GM19099 (cell line): ENCODE measurements around the gene NAIF1.

Experiments used
- POLR2A ChIP-seq: IDR thresholded peaks from 3 replicates; pipeline ENCODE4 v1.6.1; 2011; ENCODE audit warnings: low read depth; ENCODE audit not compliant: insufficient read length; ENCODE audit errors: extremely low read depth

Gene NAIF1

GRCh38 chr9:128026255-128026772 lies 40.8 kb downstream of the NAIF1 start:
- no peak for TF ChIP-seq POLR2A

GRCh38 chr9:128025736-128026135 lies 41.4 kb downstream of the NAIF1 start:
- TF ChIP-seq POLR2A: no peak

- no peak for TF ChIP-seq POLR2A
Measured at GRCh38 chr9:128024761-128025308, 42.3 kb downstream of the NAIF1 start.

GRCh38 chr9:128022886-128023285 lies 44.2 kb downstream of the NAIF1 start:
- no peak for TF ChIP-seq POLR2A

- TF ChIP-seq POLR2A: no peak
Measured at GRCh38 chr9:128021098-128021497, 46.0 kb downstream of the NAIF1 start.

GRCh38 chr9:128020692-128021091 lies 46.4 kb downstream of the NAIF1 start:
- TF ChIP-seq POLR2A: no peak

- TF ChIP-seq POLR2A: no peak
Measured at GRCh38 chr9:128015696-128016095, 51.4 kb downstream of the NAIF1 start.
